Hematopoietic multipotent progenitor cell (in vitro differentiated cells): Measurements from ENCODE around the gene FARP1. TPM values are rescaled to one million over a fixed set of nuclear protein-coding genes. Genes with fewer than 3 reads are reported as not detected.

Source experiments
- DNase-seq, 3 donors: peaks; one replicate each; pipeline ENCODE4 v3.0.0-alpha.2; 2011 to 2015; ENCODE audit warnings: low read depth in 2 of 3, low spot score in 2 of 3
- total RNA-seq: library from RNA; depleted of rRNA; stranded (reverse); fragments of >200 nt; gene quantifications from one replicate; pipeline ENCODE4 v1.2.3, GENCODE V29; 2012

FARP1 gene
- total RNA-seq, 1 donor = 0.27 TPM

DNA sequence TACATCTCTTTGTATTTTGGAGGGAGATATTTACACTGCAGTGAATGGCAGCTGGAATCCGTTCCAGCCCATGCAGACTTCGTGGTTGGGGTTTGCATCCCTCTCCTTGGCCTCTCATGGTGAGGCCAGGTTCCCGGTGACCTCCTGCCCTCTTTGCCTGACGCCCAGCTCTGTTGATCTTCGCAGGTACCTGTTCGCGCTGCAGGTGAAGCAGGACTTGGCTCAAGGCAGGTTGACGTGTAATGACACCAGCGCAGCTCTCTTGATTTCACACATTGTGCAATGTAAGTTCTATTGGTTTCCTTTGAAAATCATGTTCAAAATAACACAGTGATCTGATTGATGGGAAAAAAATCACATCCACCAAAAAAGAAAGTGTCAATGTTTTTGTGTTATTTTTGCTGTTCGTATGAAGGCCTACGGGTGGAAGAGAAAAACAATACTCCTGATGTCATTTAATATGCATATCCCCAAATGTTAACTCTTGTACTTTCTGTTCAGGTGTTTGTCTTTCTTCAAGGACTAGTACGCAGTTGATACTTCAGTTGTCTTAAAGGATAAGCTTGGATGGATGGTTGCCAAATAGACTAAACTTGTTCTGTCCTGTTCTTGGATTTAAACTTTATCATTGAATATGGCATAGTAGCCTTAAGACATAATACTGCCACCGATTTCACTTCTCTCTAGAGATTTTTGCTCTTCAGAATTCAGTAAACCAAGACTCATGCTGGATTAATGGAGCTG lies 234.9 kb downstream of the FARP1 start:
- no peak for DNase-seq

GRCh38 chr13:98384739-98385138 lies 241.8 kb downstream of the FARP1 start:
- no peak for DNase-seq

DNA sequence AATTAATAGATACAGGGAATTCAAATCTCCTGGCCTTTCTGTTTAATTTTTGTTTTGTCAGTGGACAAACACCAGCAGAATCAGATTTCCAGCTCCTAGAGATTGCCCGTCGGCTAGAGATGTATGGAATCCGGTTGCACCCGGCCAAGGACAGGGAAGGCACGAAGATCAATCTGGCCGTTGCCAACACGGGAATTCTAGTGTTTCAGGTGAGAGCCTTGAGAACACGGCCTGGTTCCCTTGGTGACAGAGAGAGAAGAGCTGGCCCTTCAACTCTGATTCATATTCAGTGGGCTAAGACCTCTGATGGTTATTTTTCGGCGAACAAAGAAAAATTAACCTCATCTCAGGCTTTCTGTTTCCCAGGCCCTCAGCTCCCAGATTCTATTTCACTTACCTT lies 242.7 kb downstream of the FARP1 start:
- DNase-seq = no peak

- DNase-seq = no peak
These were observed 243.7 kb downstream of the FARP1 start for GRCh38 chr13:98386637-98387036.

GRCh38 chr13:98389319-98389718 lies 246.4 kb downstream of the FARP1 start:
- DNase-seq = no peak

DNA sequence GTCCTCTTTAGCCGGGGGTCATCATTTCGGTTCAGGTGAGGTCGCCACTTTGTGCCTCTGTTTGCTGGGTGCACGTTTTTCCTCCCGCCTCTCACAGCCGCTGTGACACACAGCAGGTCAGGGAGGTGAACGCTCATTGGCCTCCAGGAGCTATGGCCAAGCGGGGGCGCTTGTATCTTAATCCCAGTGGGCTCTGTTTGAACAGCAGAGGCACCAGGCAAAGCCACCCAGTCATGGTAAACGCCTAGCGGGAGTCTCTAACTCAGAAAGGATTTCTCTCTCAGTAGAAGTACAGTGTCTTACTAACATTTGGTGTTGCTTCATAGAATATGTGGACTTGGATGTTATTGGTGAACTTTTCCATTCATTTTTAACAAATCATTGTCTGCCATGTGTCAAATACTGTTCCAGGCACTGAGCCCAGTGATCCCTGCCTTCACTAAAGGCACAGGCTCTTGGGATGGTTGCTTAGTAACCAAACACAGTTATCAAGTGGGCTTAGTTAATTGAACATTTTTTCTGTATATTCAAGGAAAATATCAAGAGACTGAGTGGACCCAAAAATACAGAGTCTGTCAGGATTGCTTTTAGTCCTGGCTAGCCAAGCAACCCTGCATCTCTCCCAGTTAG lies 247.3 kb downstream of the FARP1 start:
- DNase-seq = no peak

DNA sequence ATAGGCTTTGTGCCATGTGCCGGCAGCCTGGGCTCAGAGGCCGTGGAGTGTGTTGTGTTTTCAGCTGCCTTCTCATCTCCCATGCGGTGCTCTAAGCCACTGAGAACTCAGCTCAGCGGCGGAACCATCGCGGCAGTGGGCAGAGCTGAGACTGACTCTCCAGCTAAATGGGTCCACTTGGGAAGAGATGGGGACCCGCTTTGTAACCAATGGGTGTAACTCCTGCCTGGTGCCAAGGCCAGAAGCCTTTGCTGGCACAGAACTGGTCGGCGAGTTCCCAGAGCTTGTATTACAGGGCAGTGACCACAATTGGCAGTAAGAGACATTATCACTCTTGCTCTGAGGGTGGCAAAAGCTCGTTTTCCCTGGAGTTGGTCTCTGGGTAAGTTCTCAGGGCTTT lies 251.0 kb downstream of the FARP1 start:
- no peak for DNase-seq

- DNase-seq = no peak
These were observed 252.1 kb downstream of the FARP1 start for GRCh38 chr13:98394820-98395510.

- no peak for DNase-seq
These were observed 253.3 kb downstream of the FARP1 start for GRCh38 chr13:98396071-98396710.

- DNase-seq = no peak
These were observed 254.3 kb downstream of the FARP1 start for GRCh38 chr13:98397221-98397620.

DNA sequence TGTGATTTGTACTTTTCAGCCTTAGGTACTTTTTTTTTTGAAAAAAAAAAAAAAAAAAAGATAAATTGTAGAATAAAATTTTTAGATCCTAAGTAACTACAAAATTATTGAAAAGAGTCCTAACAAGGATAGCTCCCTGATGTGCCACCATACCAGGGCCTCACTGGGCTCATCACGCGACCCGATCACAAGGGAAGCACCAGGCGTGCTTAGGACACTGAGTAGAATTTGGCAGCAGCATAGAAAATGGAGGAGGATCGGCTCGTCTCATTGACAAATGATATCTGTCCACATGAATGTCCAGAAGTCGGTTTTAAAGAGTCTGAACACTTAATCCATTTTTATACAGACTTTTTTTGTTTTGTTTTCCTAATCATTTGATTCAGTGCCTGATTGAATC lies 255.0 kb downstream of the FARP1 start:
- no peak for DNase-seq

- DNase-seq = no peak
These were observed 255.7 kb downstream of the FARP1 start for GRCh38 chr13:98398581-98398980.

DNA sequence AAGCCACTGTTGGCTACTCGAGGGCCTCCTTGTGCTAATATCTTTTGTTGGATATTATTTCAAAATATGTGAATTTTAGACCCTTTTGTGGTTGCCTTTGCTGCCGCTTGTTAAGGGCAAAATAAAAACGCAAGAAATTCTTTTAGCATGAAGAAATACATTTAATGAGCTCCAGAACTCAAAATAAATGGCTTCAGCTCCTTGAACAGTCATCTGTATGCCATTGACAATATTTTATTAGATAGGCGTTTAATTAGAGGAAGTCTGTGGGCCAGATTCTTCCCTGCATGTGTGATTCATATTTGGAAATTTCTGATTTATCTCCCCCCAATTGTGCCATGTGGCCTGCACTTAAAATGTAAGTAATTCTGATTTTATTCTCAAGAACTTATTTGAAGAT lies 256.9 kb downstream of the FARP1 start:
- no peak for DNase-seq

- no peak for DNase-seq
These were observed 259.0 kb downstream of the FARP1 start for GRCh38 chr13:98401934-98402333.

DNA sequence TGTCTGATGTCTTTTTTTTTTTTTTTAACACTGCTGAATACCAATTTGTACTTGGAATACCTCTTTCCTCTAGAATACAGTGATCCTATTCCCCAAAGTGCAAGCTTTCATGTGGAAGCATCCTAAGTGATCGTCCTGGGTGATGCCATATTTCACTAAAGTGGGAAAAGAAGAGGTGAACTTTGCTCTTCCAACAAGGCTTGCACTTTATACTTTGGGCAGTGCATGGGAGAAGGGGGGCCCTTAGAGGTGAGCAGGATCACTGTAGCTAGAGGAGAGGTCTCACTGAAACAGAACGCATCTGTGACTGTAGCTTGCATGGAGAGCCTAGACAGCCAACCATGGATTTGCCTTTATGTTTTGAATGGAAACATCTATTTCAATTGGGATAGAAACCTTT lies 260.2 kb downstream of the FARP1 start:
- no peak for DNase-seq

- no peak for DNase-seq
These were observed 262.2 kb downstream of the FARP1 start for GRCh38 chr13:98405107-98405571.

- no peak for DNase-seq
These were observed 262.9 kb downstream of the FARP1 start for GRCh38 chr13:98405690-98406344.

DNA sequence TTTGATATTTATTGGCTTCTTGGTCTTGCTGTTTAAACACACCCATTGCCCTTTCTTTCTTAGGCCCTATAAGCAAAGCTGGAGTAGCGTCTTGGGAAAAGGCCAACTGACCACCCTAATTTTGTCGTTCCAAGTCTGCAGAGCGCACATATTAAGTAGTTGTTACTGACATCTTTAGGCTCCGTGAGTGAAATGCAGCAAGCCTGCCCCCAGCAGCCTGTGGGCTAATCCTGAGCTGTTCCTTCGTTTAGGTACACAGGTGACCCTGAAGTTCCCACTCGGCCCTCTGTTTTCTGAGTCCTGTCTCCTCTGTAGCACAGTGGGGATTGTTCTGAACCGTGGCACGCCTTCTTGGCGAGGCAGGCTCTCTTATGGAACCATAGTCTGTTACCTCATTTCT lies 263.5 kb downstream of the FARP1 start:
- DNase-seq = no peak

DNA sequence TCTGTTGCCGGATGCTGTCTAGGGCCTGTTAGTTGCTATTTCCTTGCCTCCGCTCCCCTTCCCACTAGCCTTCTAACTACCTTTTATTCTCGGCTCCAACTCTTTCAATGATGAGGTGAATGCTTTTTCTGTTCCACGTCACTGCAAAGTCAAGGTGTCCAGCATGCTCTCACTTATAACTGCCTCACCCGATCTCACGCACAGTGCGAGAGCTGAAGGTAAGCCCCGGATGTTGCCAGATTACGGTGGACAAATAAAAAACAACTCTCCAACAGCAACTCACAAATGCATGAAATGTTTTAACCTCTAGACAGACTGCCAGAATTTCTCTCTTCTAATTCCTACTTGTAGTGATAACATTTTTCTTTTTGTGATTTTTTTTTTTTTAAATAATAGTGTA lies 264.1 kb downstream of the FARP1 start:
- no peak for DNase-seq

DNA sequence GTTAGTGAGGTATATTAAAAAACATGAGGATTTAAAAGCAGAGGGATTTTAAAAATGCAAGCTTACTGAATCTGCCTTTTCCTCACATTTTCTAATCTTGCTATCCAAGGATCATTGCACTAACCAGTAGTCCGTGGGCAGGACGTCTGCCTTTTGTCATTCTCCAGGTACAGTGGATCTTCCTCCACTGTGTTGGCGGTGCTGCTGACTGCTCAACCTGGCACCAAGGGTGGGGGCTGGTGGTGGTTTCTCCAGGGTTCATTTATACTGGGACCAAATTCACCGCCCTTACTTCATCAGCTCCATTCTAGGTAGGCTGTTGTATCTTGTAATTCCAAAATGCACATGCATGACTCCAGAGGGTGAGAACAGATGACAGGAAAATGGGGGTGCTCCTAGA lies 264.7 kb downstream of the FARP1 start:
- no peak for DNase-seq

DNA sequence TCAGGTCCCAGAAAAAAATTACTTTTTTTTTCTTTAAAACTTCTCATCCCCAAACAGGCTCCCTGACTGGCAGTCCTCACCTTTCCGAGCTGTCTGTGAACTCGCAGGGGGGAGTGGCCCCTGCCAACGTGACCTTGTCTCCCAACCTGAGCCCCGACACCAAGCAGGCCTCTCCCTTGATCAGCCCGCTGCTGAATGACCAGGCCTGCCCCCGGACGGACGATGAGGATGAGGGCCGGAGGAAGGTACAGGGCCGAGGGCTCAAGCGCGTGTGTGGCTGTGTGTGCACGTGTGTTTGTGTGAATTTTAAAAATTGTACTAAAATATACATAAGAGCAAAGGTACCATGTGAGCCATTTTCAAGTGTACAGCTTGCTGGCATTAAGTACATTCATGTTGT lies 266.4 kb downstream of the FARP1 start:
- DNase-seq = no peak
